ENCODE results near the gene NREP. TPM values are rescaled to one million over a fixed set of nuclear protein-coding genes. Genes with fewer than 3 reads are reported as not detected.

The NREP gene
- total RNA-seq, 1 experiment from 2014 or later, result 163 TPM

GRCh38 chr5:111734013-111734412 is 23.0 kb downstream of the NREP start:
- Histone ChIP-seq H3K9ac (ENCODE audit: extremely low read depth, insufficient read length, low read length) (no peak overlapping the region), H2BK15ac (ENCODE audit: low read depth, low read length) (no peak overlapping the region), H3K4ac (ENCODE audit: low read depth, low read length) (no peak overlapping the region), H3K4me2 (ENCODE audit: insufficient read depth, insufficient read length, low read length) (no peak overlapping the region), H4K5ac (ENCODE audit: insufficient read length, low read depth, low read length) (no peak overlapping the region), H2BK5ac (ENCODE audit: insufficient read length, low read length) (no peak overlapping the region), H3K9me3 (ENCODE audit: control insufficient read depth, low read depth, low read length) (no peaks in the 10 kb centered on the region), H3K27ac (ENCODE audit: insufficient read length, low read depth, low read length) (no peak overlapping the region), H4K20me1 (ENCODE audit: control insufficient read depth, insufficient read depth, insufficient read length) (no peaks in the 10 kb centered on the region), H3K4me1 (ENCODE audit: insufficient read depth, low read length) (peaks cover 6% of the 10 kb centered on the region; the same call in 1 of the 2 replicates), H2BK12ac (ENCODE audit: insufficient read length, low read depth, low read length) (no peak overlapping the region), H3K14ac (ENCODE audit: insufficient read depth, low read length) (no peak overlapping the region), H4K91ac (ENCODE audit: insufficient read length, low read depth, low read length) (no peak overlapping the region), H3K23me2 (ENCODE audit: insufficient read length, low read depth, low read length, poor library complexity, severe bottlenecking) (no peaks in the 10 kb centered on the region), H3K23ac (ENCODE audit: insufficient read length, low read depth, low read length) (no peak overlapping the region), H2AK5ac (ENCODE audit: insufficient read length, low read length) (no peak overlapping the region), H2AFZ (ENCODE audit: low read length) (no peak overlapping the region), H3K56ac (ENCODE audit: insufficient read length, low read depth, low read length) (no peak overlapping the region), H4K8ac (replicated peaks; ENCODE audit: insufficient read length, low read depth, low read length) (no peak overlapping the region), H3K79me1 (ENCODE audit: insufficient read depth, low read depth, low read length, poor library complexity, severe bottlenecking) (no peaks in the 10 kb centered on the region), H3K18ac (ENCODE audit: insufficient read length, low read depth, low read length) (no peak overlapping the region), H3K79me2 (ENCODE audit: insufficient read depth, low read length) (no peaks in the 10 kb centered on the region; the same call in 1 of the 2 replicates), H2BK120ac (ENCODE audit: low read depth, low read length, poor library complexity, severe bottlenecking) (no peak overlapping the region), H3T11ph (ENCODE audit: low read length) (no peak overlapping the region), H2BK20ac (ENCODE audit: low read depth, low read length, poor library complexity, severe bottlenecking) (no peak overlapping the region), H3K27me3 (ENCODE audit: insufficient read depth, low read length) (no peaks in the 10 kb centered on the region)
- no peak overlapping the region for H3K4me3 Mint-ChIP-seq
- no peaks in the 10 kb centered on the region for H3K9me3 Mint-ChIP-seq
- TF ChIP-seq, protein P1, sequence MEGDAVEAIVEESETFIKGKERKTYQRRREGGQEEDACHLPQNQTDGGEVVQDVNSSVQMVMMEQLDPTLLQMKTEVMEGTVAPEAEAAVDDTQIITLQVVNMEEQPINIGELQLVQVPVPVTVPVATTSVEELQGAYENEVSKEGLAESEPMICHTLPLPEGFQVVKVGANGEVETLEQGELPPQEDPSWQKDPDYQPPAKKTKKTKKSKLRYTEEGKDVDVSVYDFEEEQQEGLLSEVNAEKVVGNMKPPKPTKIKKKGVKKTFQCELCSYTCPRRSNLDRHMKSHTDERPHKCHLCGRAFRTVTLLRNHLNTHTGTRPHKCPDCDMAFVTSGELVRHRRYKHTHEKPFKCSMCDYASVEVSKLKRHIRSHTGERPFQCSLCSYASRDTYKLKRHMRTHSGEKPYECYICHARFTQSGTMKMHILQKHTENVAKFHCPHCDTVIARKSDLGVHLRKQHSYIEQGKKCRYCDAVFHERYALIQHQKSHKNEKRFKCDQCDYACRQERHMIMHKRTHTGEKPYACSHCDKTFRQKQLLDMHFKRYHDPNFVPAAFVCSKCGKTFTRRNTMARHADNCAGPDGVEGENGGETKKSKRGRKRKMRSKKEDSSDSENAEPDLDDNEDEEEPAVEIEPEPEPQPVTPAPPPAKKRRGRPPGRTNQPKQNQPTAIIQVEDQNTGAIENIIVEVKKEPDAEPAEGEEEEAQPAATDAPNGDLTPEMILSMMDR (conservative IDR thresholded peaks at IDR 0.05), result no peak
- H3K4me1 Mint-ChIP-seq, result peaks cover 31 to 37% of the 10 kb centered on the region in 2 experiments
- peaks cover 22 to 57% (median 48%) of the 10 kb centered on the region in 3 experiments for H3K36me3 Mint-ChIP-seq (ENCODE audit: insufficient read depth in 1 of 3, low read depth in 3 of 3)
- H3K27ac Mint-ChIP-seq, result peak overlapping the region; percentile 19 to 56 (median 55); a peak in 3 of 7 replicates
- no peak for DNase-seq
- no CpG with 5 or more reads among the region's 6 CpGs for WGBS (ENCODE audit: extremely low coverage, insufficient read length, low lambda C conversion rate)
- H3K27me3 Mint-ChIP-seq (ENCODE audit: low read depth), result no peaks in the 10 kb centered on the region
